ENCODE results near the gene MEI4. TPM values are rescaled to one million over a fixed set of nuclear protein-coding genes. Genes with fewer than 3 reads are reported as not detected.
"Not testable (repeated sequence)": the region's sequence is repeated elsewhere in the genome, so short reads cannot be mapped to it uniquely, and the experiment has no call there.

Gene MEI4
- total and polyA plus RNA-seq, 2 of the 13 experiments (the other 11 are each of a cell fraction or from before 2014, with no cell fraction given), result not detected

DNA sequence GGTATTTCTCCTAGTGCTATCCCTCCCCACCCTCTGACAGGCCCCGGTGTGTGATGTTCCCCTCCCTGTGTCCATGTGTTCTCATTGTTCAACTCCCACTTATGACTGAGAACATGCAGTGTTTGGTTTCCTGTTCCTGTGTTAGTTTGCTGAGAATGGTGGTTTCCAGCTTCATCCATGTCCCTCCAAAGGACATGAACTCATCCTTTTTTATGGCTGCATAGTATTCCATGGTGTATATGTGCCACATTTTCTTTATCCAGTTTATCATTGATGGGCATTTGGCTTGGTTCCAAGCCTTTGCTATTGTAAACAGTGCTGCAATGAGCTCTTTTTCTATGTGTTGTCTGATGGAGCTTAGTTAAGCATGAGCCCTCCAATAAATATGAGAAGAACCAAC is 2.2 kb downstream of the MEI4 start:
- H4K20me1 ChIP-seq (ENCODE audit: insufficient read depth, low read length); CTCF ChIA-PET (ENCODE audit: low intra/inter-chr PET ratio, low total read pairs); H3K36me3 ChIP-seq (replicated peaks in 1 of 2; ENCODE audit: control insufficient read depth in 1 of 2, insufficient read depth in 2 of 2, low read length in 2 of 2); H3K79me2 ChIP-seq (ENCODE audit: insufficient read depth, low read length); H3K4me2 ChIP-seq (ENCODE audit: low read depth, low read length); H3K27ac ChIP-seq (ENCODE audit: extremely low read length, insufficient read depth, low read length); H3K27me3 ChIP-seq (ENCODE audit: control insufficient read depth in 1 of 2, insufficient read depth in 2 of 2, low read length in 2 of 2); intact Hi-C loops (cut with micrococcal nuclease; ENCODE audit: unreplicated experiment); H2AFZ ChIP-seq (ENCODE audit: low read length); H3K9me3 ChIP-seq (ENCODE audit: low read length); BruUV-seq (replicated peaks); DNase-seq (ENCODE audit: low spot score); FAIRE-seq; H3K9ac ChIP-seq (ENCODE audit: insufficient read depth, low read depth, low read length); in situ Hi-C loops (cut with HindIII; ENCODE audit: extremely low pct_ligation_motif_present, low pct_unique_long_range_greater_than_20kb); H3K4me1 ChIP-seq (ENCODE audit: insufficient read depth, low read length); ATAC-seq; H3K4me3 ChIP-seq (replicated peaks in 1 of 3; ENCODE audit: insufficient read depth in 1 of 3, low read depth in 2 of 3, low read length in 3 of 3); POLR2A ChIA-PET: not testable (repeated sequence)
- 33% methylated on average over 1 of the region's 1 CpG for WGBS (ENCODE audit: low lambda C conversion rate)

DNA sequence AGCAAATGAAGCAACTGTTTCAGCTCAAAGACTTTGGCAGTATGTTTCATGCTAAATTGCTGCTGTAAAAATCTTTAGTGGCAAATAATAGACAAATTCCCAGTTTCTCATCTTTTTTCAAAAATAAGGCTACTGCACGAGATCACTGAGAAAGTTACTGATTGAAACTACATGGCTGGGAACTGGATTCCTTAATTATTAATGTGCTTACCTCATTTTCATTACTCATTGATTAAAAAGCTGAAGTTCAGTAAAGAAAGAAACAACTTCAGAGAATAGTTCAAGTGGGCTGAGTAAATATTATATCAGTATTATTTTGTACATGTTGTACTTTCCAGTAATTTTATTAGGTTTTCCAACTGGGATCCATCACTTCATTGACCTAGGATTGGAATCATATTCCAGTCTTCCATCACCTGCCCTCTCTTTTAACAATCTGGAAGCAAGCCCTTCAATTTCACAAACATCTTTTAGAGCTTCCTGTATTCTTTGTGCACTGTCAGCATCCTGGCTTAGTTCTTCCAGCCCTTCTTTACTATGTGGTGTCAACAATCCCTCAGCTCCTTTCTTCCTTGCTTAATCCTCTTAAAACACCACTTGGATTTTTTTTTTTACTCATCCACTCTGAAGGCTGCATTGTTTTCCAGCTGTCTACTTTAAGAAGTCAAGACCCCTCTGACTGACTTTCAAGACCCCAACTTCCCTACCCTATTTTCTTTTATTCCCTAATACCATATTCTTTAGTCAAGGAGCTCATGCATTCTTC is 4.3 kb downstream of the MEI4 start:
- Histone ChIP-seq H3K27me3 (ENCODE audit: control insufficient read depth in 1 of 2, insufficient read depth in 2 of 2, low read length in 2 of 2) (no peaks in the 10 kb centered on the region), H3K9me3 (ENCODE audit: low read length) (no peaks in the 10 kb centered on the region), H3K27ac (ENCODE audit: extremely low read length, insufficient read depth, low read length) (no peak overlapping the region), H3K4me2 (ENCODE audit: low read depth, low read length) (no peak overlapping the region), H3K79me2 (ENCODE audit: insufficient read depth, low read length) (no peaks in the 10 kb centered on the region), H3K9ac (ENCODE audit: insufficient read depth, low read depth, low read length) (no peak overlapping the region), H3K4me1 (ENCODE audit: insufficient read depth, low read length) (no peaks in the 10 kb centered on the region), H3K4me3 (replicated peaks in 1 of 3; ENCODE audit: insufficient read depth in 1 of 3, low read depth in 2 of 3, low read length in 3 of 3) (no peak overlapping the region), H4K20me1 (ENCODE audit: insufficient read depth, low read length) (no peaks in the 10 kb centered on the region), H3K36me3 (replicated peaks in 1 of 2; ENCODE audit: control insufficient read depth in 1 of 2, insufficient read depth in 2 of 2, low read length in 2 of 2) (no peaks in the 10 kb centered on the region), H2AFZ (ENCODE audit: low read length) (no peak overlapping the region)
- ATAC-seq, result no peak
- no peak for TF ChIP-seq ZNF782 (CRISPR knock-in tag; IDR thresholded peaks at IDR 0.05; ENCODE audit: borderline replicate concordance)
- TF ChIP-seq ZSCAN30 (CRISPR knock-in tag; IDR thresholded peaks at IDR 0.05), result no peak
- no peak for TF ChIP-seq ZNF570 (CRISPR knock-in tag; IDR thresholded peaks at IDR 0.05; ENCODE audit: borderline replicate concordance)
- no peak for DNase-seq (ENCODE audit: low spot score)
- no TSS peak for BruUV-seq (replicated peaks)
- in situ Hi-C loops (cut with HindIII; ENCODE audit: extremely low pct_ligation_motif_present, low pct_unique_long_range_greater_than_20kb), result no loop called here
- ChIA-PET POLR2A (no interaction called here), CTCF (ENCODE audit: low intra/inter-chr PET ratio, low total read pairs) (no interaction called here)
- 0% methylated on average over 1 of the region's 1 CpG for WGBS (ENCODE audit: low lambda C conversion rate)
- FAIRE-seq, result no peak
- intact Hi-C loops (cut with micrococcal nuclease; ENCODE audit: unreplicated experiment), result no loop called here

Measured in HepG2 (cell line).